GM21825 (cell line): ENCODE measurements around the gene TPRG1L.

Source experiments
- ATAC-seq: cut with Tn5 transposase; IDR thresholded peaks from one replicate; pipeline ENCODE4 v1.9.1; 2021; ENCODE audit warnings: mild to moderate bottlenecking, moderate library complexity; ENCODE audit not compliant: unreplicated experiment

Gene TPRG1L

GRCh38 chr1:3659093-3659492 lies 34.3 kb downstream of the TPRG1L start:
- no peak for ATAC-seq

DNA sequence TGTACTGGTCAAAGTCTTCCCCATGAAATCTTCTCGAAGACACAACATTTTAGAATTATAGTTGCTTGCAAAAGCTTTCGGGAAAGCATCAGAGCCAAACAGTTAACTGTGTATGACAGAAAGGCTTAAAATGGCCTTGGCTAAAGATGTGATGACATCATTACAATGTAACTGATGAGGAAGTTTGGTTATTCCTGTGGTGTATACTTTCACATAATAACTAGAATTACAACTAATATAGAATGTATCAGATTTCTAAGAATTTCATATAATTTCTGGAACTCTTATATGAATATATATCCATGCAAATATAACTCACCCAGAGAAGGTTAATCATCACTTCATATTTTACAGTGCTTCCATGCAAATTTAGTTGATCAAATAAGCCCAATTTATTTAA lies 35.9 kb downstream of the TPRG1L start:
- ATAC-seq = no peak

DNA sequence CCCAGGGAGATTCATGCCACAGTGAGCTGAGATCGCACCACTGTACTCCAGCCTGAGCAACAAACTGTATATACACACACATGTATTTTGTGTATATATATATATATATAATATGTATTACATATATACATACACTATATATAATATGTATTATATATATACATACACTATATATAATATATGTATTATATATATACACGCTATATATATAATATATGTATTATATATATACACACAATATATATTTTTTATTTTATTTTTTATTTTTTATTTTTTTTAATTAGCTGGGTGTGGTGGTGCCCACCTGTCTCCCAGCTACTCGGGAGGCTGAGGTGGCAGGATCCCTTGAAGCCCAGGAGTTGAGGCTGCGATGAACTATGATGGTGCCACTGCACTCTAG lies 36.8 kb downstream of the TPRG1L start:
- no peak for ATAC-seq

DNA sequence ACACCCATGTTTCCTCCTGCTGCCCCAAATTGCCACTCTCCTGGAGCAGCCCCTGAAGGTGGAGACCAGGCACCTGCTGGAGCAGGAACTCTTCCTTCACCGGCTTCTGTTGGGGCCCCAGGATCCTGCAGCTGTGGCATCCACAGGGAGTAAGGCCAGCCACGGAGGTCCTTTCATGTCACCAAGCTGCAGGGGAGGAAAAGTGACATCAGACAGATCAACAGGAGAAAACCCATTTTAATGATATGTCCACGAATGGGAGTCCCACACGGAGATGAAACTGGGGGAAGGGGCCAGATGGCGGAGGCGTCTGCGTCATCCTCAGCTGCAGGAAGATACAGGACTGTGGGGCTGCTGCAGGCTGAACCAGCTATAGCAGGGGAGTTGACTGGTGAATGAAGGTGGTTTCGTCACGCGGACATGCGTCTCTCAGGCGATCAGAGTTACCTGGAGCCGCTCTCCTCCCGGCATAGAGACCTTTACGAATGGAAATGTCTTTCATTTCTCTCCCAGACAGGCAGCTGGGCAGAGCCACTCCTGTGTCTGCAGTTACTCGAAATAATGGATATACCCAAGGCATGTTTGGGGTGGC lies 37.4 kb downstream of the TPRG1L start:
- ATAC-seq = no peak

DNA sequence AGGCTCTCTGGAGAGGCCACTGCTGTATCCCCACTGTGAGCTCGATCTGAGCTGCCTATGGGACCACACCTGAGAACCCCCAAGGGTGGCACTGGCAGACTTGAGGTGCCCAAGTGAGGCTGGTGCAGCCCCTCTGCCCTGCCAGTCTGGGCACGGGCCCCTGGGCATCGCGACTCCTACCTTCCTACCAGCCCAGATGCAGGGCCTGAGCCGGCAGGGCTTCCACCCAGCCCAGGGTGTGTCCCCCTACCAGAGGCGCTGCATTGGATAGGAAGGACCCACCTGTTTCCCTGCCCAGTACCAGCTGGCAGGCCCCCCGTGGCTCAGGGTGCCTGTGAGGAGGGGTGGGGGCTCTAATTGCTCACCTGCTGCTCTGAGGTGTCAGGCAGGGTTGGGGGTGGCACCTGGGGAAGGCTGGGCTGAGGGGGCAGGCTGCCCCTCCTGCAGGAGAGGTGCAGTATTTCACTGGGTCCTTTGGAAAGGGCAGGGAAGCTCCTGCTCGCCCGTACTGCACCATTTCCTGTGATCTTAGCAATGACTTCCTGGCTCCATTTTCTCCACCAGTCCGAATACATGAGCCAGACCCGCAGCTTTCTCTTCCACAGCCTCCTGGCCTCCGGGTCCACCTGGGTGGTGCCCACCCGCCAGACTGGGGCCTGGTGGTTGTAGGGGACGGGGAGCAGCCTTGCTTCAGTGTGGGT lies 39.3 kb downstream of the TPRG1L start:
- ATAC-seq = no peak

DNA sequence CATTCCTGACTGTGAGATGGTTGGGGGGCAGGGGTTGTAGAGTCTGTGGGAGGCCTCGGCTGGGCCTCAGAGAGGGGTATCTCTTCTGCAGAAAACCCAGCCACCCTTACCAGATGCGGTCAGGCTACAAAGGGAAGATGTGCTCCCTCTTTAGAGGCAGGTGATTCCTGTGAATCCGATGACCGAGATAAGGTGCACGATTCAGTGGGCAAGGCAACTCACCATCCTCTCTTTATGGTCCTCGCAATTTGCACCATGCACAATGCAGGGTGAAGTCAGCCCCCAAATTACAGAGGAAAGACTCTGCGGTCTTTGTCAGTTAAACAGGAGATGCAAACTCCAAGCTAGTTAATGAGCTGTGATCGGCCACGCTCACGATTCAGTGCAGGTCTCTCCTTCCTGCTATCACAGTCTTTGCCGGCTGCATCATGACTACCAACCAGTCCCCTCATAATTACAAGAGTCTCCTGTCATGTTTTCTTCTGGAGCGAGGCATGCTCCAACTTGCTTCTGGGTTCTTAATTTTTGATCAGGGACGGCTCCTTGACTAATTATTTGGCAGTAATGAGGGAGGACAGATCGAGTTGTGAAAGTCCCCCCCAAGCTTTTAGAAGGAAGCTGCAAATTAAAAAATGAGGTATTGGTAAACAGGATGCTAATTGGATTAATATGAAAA lies 40.0 kb downstream of the TPRG1L start:
- no peak for ATAC-seq

DNA sequence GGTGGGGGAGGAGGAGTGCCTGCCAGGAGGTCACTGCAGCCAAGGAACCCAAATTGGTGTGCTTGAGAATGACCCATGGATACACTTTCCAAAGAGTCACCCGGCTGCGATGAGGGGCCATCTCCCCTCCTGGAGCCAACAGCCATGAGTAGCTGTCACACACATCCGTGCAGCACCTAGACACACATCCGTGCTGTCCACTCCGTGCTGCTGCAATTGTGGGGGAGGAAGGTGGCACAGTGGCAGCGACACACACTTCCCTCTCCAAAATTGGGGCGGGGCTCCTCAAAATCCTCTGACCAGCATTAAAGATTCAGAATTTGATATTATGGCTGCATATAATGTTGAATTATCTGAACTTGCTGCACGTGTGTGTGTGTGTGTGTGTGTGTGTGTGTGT lies 43.3 kb downstream of the TPRG1L start:
- ATAC-seq = no peak

DNA sequence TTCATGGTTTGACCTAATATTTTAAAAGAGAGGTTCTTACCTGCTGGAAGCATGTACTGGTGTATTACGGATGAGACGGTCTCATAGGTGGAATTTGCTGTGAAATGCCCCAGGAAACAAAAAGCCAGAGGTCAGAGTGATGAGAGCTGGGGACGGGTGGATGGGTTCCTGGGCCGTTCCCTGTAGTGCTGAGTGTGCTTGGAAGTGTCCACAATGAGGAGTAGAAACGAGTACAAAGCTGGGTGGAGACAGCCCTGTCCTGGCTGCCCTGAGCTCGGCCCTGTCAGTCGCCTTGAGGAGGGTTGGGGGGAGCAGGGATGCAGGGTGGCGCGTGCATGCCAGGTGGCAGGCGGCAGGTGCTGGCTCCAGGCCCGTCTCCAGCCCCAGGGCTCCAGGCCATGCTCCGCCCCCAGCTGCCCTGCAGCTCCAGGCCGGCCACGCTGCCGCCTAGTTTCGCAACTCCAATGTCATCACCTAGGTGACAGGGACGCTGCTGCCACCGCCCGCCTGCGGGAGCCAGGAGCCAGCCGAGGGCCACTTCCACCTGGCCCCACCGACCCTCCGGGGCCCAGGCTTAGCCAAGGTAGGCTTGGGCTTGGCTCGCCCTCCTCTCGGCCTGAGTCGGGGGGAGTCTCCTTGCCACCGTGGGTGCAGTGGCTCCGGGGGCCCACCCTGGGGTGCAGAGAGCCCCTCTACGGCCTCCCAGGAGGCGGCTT lies 43.9 kb downstream of the TPRG1L start:
- no peak for ATAC-seq

- ATAC-seq = no peak
These were observed 44.6 kb downstream of the TPRG1L start for GRCh38 chr1:3669421-3669821.

GRCh38 chr1:3669971-3670431 lies 45.2 kb downstream of the TPRG1L start:
- ATAC-seq = no peak

- no peak for ATAC-seq
These were observed 46.0 kb downstream of the TPRG1L start for GRCh38 chr1:3670823-3671265.

- no peak for ATAC-seq
These were observed 46.8 kb downstream of the TPRG1L start for GRCh38 chr1:3671371-3672180.

GRCh38 chr1:3672231-3672970 lies 47.6 kb downstream of the TPRG1L start:
- ATAC-seq = no peak

- no peak for ATAC-seq
These were observed 48.2 kb downstream of the TPRG1L start for GRCh38 chr1:3672971-3673361.

GRCh38 chr1:3673381-3674099 lies 48.7 kb downstream of the TPRG1L start:
- no peak for ATAC-seq

DNA sequence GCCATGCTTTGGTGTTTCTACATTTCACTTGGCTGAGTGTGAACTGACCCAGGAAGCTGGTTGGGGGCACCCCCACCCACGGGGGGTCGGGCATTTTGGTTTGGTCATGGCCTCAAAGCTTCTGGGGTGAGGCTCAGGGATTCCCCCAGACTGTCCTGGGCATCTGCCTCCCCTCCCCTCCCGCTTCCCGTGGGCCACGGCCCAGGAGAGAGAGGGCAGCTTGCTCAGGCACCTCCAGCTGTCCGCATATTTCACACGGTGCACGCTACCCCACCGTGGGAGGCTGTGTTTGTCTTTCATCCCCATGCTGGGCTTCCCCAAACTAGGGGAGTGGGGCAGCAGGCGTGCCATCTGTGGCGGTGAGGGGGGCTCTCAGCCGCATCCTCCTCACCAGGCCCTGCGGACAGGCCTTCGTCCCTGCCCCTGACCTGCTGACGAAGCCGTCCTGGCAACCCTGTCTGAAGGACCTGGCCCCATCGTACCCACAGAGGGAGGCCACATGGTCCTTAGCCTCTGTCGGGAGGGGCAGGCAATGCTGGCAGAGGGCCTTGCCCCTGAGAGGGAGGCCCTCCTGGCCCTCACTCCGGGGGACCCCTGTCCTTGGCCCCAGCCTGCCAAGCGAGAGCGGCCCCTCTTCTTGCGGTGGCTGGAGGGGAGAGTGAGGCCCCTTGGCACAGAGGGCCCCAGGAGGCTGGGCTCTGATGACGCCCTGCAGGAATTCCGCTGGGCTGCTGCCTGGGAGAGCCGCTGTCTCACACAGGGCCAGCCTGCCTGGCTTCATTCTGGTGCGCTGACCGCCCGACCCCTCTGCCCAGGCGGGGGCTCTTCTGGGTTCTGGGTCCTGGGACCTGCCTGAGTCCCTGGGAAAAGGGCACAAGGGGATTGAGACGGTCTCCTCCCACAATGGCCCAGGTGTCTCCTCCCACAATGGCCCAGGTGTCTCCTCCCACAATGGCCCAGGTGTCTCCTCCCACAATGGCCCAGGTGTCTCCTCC lies 49.6 kb downstream of the TPRG1L start:
- ATAC-seq = no peak

- ATAC-seq = no peak
These were observed 50.6 kb downstream of the TPRG1L start for GRCh38 chr1:3675436-3675835.
